HG03064 (cell line): Measurements from ENCODE around the gene USP35.
A peak's percentile ranks its signal among the peaks of the same experiment; 100 is the strongest.

Experiments used
- ATAC-seq: cut with Tn5 transposase; IDR thresholded peaks from one replicate; pipeline ENCODE4 v1.9.1; 2021; ENCODE audit warnings: low read depth; ENCODE audit not compliant: unreplicated experiment

USP35 gene, protein sequence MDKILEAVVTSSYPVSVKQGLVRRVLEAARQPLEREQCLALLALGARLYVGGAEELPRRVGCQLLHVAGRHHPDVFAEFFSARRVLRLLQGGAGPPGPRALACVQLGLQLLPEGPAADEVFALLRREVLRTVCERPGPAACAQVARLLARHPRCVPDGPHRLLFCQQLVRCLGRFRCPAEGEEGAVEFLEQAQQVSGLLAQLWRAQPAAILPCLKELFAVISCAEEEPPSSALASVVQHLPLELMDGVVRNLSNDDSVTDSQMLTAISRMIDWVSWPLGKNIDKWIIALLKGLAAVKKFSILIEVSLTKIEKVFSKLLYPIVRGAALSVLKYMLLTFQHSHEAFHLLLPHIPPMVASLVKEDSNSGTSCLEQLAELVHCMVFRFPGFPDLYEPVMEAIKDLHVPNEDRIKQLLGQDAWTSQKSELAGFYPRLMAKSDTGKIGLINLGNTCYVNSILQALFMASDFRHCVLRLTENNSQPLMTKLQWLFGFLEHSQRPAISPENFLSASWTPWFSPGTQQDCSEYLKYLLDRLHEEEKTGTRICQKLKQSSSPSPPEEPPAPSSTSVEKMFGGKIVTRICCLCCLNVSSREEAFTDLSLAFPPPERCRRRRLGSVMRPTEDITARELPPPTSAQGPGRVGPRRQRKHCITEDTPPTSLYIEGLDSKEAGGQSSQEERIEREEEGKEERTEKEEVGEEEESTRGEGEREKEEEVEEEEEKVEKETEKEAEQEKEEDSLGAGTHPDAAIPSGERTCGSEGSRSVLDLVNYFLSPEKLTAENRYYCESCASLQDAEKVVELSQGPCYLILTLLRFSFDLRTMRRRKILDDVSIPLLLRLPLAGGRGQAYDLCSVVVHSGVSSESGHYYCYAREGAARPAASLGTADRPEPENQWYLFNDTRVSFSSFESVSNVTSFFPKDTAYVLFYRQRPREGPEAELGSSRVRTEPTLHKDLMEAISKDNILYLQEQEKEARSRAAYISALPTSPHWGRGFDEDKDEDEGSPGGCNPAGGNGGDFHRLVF

DNA sequence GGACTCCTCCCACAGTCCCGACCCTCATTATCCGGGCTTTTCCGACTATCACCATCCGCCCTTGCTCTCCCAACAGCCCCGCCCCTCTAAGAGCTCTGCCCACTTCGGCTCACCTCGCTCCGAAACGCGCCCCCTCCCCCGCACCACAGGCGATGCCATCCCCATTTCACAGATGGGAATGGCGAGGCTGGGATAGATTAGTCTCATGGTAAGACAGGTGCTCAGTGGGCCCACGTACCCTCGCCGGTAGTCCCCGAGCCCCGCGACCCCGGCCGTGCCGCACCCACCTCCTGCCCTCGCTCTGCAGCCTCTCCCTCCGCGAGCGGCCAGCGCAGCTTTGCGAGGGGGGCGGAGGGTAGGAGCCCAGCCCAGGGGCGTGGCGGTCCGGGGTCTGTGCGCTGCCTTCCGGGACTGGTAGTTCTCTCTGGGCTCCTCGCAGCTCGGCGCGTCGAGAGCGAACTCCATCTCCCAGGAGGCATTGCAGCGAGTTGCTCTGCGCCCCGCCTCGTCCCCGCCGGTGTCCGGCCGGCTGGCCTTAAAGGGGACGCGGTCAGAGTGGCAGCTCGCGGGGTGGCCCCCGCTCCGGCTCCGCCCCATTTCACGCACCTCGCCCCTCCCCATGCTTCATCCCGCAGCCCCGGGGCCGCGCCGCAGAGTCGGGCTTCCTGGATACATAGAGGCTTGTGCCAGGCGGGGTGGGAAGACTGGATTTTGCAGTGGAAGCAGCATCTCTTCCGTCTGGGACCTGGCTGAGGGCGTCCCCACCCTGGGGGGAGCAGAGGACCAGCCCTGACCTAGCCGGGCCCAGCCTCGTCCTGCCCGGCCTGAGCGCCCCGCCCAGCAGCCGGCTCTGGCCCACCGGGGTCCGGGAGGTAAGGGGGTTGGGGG lies at the start of gene USP35, which contains the start of gene KCTD21:
Gene USP35 (plus strand): TSS at position 634 of the 888 bp plus-strand sequence. CDS start 7,327 bp downstream, outside the sequence.
Gene KCTD21 (minus strand): TSS at position 341 of the 888 bp plus-strand sequence. CDS start 14,072 bp downstream, outside the sequence.
- ATAC-seq = peak; percentile 96

DNA sequence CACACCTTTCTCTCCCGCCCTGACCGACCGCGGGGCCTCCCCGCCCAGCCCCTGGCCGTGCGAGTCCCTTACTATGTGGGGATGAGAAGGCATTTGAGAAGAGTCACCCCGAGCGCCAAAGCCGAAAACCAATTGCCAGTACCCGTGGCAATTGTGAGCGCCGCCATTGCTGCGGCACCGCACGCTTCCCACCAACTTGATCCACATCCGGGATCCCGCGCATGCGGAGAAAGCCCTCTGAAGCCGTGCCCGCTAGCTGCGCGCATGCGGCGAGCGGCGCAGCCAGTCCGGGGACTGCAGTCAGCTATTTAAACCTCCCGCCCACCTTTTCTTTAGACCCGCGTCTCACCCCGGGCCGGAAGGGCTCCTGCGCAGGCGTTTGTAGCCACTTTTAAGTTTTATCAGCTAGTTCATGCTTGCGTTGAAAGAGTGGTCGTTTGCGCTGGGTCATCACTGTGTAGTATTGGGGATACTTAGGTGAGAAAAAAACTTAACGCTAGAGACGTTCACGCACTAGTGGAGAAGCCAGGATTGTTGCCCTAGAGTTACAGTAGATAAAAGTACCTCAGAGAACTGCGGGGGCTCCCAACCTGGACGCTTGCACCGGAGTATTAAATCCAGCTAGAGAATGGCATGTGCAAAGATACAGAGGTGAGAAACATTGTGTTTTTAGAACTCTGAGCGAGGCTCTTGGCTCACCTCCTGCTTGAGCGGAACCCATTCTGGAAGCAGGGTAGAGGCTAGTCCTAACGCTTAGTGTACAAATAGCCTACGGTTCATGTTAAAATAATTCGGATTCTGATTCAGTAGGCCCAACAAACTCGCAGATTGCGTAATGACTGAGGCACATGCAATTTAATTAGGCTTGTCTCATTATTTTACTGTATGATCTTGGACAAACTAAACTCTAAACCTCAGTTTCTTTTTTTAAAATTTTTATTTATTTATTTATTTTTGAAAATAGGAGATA lies 49.0 kb upstream of the USP35 start, which contains the start of gene ALG8:
Gene ALG8 (minus strand): TSS at position 205 of the 970 bp plus-strand sequence. CDS start 38 bp downstream, at position 167.
- peak; percentile 86 for ATAC-seq

DNA sequence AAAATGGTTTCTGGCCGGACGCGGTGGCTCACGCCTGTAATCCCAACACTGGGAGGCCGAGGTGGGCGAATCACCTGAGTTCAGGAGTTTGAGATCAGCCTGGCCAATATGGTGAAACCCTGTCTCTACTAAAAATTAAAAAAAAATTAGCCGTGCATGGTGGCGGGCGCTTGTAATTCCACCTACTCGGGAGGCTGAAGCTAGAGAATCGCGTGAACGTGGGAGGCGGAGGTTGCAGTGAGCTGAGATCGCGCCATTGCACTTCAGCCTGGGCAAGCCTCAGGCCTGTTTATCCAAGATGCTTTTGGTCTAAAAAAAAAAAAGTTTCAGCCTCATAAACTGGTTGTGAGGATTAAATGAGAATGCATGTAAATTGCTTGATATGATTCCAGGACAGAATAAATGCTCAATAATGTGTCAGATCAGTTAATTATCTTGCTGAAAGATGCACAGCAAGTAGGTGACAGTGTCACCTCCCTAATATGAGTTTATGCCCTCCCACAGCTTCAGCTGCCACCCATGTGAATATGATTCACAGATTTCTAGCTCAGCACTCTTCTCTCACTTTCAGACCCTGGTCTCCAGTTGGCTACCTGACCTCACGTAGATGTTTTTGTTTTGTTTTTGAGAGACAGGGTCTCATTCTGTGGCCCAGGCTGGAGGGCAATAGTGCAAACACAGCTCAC lies 48.2 kb upstream of the USP35 start:
- no peak for ATAC-seq

DNA sequence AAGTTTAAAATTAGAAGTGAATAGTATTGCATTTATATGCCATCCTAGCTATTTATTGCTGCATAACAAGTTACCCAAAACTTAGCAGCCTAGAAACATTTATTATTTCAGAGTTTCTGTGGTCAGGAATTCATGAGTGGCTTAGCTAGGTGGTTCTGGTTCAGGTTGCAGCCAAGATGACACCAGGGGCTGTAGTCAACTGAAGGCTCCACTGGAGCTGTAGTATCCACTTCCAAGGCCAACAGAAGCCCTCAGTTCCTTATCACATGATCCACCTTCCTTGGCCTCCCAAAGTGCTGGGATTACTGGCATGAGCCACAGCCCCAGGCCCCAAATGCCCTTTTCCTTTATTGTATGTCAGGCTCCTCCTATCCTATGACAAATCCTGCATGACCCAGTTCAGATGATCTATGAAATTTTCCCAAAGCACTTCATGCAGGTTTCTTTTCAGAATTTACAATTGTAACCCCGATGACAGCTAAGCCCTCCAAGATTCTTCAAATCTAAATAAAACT lies 43.2 kb upstream of the USP35 start:
- no peak for ATAC-seq

DNA sequence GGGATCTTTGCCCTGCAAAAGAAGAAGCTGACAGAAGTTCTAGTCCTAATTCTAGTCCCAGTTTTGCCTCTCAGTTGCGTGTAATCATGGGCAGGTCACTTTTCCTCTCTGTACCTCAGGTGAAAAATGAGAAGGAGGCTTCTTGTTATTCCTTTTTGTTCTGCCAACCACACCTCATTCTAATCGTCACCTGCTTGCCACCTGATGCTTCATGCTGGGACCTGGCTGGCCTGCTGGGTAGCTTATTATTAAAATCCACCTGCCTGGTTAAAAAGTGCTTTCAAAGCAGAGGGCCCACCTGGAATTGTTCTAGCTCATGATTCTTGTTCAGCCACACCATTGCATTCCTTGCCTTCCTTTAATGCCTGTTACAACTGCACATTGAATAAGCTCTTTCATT lies 40.9 kb upstream of the USP35 start:
- no peak for ATAC-seq

DNA sequence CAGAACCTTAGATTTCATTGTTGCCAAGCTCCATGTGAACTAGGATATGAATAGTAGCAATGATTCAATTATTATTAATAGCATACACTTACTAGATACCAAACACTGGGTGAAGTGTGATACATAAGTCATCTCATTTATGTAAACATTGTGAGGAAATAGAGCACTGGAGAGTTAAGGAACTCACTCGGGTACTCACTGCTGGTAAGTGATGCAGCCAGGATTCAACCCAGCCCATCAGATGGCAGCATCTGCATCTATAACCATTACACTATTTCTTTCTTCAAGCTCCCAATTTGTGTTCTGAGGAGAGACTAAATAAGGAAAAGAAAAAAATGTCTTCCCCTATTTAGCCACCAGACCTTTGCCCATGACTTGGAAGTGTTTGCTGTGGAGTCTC lies 39.1 kb upstream of the USP35 start:
- ATAC-seq = no peak

DNA sequence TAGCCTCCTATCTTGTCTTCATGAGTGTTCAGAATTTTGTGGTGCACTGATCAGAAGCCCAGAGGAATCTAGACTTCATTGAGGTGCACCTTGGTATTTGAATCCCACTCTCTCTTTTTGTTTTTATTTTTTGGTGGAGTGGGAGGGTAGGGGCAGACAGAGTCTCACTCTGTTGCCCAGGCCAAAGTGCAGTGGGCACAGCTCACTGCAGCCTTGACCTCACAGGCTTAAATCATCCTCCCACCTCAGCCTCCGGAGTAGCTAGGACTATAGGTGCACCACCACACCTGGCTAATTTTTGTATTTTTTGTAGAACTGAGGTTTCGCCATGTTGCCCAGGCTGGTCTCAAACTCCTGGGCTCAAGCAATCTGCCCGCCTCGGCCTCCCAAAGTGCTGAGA lies 38.4 kb upstream of the USP35 start:
- ATAC-seq = no peak

DNA sequence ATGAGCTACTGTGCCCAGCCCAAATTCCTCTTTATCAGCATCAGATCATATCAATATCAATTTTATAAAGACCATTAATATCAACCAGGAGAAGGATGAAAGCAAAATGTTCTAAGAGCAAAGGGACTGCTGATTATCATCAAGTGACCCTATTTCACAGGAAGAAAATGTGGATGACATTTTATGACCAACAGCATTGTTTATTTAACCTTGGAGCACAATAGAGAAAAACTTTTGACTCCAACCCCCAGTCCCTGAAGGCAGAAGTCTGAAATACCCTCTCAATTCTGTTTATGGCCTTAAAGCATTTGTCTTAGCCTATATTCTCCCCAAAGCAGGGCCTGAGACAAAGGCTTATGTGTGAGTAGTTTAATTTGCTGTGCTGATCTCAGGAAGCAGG lies 38.0 kb upstream of the USP35 start:
- ATAC-seq = no peak

DNA sequence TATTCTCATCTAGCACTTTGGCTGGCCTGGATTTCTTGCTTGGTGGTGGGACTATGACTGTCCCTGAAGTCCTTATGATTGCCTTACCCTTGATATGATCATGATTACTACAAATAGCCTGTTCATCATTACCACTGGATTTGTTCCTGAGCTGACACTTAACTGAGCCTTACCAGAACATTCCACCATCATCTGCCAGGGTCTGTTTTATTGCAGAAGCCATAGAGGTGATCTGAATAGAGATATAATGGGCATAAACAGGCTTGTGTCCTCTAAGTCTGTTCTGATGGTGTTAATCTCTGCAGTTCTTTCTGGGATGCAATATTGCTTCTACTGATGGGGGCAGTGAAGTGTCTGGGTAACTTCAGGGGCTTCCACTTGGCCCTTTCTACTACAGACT lies 36.9 kb upstream of the USP35 start:
- no peak for ATAC-seq

DNA sequence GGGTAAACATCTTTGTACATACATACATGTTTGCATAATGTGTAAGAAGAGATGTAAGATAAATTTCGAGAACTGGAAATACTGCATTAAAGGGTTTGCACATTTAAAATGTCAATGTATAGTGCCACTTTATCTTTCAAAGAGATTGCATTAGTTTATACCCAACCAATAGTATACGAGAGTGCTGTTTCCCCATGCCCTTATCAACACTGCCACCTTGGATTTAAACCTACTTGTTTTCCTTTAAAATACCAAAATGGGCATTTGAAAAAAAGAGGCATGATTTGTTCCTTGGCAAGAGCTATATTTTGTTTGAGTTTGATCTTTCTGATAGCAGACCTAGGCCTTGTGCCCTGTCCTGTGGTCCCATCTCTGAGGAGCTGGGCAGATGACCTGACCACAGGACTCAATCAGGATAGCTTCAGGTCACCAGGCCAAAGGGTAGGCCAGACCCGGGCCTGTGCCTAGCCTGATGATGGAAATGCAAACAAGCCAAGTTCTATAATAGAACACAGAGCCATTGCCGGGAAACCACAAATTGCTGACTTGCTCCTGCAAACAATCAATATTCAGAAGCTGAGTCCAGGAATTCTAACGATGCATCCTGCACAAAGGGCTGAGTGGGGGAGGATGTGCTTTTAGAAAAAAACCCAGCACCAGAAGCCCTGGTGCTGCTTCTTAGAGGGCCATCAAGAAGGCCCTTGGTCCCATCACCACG lies 32.4 kb upstream of the USP35 start:
- no peak for ATAC-seq

DNA sequence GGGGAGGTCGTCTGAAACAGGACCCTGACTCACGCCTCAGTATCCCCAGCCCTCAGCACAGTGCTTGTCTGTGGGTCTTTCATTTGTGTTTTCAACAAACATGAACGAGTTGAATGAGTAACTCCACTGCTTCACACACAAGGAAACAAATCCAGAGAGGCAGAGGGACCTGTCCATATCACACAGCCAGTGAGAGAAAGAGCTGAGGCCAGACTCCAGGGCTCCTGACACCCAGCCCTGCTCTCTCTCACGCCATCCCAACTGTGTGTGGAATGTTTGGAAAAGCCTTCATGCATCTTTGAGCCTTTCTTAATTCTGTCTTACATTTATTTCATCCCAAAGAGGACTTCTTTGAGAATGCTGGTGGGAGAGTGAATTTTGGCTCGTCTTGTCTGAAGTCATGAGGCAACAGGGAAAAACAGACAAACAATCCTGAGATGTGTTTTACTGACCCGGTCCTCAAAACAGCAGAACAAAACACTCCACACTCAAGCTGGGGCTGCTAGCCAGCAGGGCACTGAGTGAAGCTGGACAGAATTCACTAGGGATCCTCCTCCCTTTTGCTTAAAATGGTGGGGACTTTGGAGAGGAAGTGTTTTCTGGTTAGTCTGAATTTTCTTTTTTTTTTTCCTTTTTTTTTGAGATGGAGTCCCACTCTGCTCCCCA lies 29.6 kb upstream of the USP35 start:
- no peak for ATAC-seq

DNA sequence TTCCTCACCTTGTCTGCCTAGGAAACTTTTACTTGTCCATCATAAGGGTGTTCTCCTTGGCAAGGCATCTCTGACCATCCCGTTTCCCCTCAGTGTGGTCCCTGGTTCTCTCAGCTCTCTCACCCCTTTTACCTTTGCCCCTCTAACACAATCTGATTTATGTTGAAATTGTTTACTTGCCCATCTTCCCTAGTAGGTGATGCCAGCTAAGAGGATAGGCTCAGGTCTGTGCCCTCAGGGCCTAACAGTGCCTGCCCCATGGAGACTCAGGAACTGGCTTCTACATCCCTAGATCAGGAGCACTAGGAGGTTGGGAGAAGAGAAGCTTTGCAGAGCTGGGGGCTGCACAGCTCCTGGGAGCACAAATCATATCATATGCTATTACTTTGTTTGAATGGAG lies 28.2 kb upstream of the USP35 start:
- ATAC-seq = no peak

DNA sequence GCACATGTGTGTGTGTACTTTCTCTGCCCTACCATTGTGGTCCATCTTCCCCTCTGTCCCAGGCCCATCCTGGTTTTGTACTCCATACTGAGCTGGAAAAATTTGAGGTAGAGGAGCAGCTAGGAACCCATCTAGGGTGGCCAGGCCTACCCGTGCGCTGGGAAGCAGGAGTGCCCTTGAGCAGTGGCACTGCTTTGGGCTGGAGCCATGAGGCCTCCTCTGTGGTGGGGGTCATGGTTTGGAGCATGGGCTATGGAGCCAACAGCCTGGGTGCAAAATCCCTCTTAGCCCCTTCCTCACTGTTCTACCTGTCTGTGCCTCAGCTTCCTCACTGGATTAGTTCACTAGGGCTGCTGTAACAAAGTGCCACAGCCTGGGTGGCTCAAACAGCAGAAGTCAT lies 27.4 kb upstream of the USP35 start:
- ATAC-seq = no peak

DNA sequence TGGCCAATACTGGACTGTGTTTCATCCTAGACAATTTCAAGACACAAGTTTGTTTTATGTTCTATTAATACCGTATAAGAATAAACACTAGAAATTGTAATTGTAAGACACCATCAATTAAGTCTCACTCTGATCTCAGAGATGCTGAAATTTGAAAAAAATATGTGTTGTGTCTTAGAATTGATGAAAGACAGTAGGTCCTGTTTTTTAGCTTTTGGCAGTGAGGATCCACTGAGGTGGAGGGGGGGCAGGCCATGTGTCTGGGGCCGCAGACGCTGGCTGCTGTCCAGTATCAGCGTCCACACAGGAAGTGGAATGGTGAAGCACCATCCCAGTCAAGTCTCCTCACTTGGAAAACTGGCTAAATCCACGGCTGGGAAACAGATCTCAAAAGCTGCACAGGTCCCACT lies 26.8 kb upstream of the USP35 start:
- no peak for ATAC-seq

DNA sequence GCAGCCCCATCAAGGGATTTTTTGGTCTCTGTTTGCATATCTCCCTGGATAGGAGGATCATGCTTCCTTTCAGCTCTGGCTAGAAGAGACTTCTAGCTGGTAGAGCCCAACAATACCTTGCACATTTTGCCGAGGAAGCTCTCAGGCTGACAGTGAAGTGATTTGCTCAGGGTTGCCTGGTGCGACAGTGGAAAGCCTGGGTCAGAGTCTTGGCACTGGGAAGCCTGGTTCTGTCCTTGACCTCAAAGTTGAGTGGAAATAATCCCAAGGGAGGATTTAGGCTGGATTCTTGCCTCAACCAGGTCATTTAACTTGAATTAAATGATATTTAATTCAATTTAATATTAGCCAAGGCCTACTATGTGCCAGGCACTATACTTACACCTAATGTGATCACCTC lies 24.9 kb upstream of the USP35 start:
- no peak for ATAC-seq

DNA sequence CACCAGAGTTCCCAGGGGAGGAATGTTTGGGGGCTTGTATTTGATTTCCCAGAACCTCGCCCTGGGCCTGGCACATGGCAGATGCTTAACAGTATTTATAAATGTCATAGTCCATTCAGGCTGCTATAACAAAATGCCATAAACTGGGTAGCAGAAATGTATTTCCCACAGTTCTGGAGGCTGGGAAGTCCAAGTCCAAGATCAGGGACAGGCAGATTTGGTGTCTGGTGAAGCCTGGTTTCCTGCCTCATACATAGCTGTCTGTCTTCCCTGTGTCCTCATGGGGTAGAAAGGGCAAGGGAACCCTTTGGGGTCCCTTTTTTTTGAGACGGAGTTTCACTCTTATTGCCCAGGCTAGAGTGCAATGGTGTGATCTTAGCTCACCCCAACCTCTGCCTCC lies 24.2 kb upstream of the USP35 start:
- ATAC-seq = no peak

DNA sequence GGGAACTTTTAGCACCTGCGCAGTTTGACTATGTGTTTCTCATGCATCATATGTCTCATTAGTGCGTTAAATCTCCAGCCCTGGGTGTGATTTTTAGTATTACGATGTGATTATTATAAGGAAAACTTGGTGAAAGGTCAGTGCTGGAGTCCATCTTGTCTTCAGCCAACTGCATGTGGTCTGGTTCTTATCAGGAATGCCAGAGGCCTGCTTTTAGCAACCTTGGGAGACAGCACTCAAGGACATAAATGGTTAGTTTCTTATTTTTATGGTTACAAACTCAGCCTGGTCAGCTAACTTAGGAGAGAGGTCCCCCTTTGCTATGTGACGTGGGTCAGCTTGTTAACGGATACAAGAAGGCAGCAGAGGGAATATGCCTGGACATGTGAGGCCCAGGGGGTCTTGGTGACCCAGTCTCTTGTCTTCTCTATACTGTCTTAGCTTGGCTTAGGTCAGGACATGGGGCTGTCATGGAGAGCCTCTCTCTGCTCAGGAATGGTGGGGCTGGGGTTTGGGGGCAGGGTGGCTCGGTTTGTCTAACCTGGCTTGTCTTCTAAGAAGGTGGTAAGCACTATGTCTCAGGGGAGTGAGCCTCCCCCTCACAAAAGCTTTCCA lies 21.8 kb upstream of the USP35 start:
- no peak for ATAC-seq
